ENCODE data around the gene PRKCA.

- no peak for TF ChIP-seq PTRF (tag; IDR thresholded peaks at IDR 0.05)
- no peak for TF ChIP-seq RBFOX2 (IDR thresholded peaks at IDR 0.05; ENCODE audit: low read depth, low read length)
- TF ChIP-seq BMI1 (IDR thresholded peaks at IDR 0.05; ENCODE audit: low read length) = no peak
- no peak for TF ChIP-seq CEBPZ (IDR thresholded peaks at IDR 0.05; ENCODE audit: borderline replicate concordance, low read depth, low read length)
- TF ChIP-seq ZNF274 (IDR thresholded peaks at IDR 0.05; ENCODE audit: borderline replicate concordance, low read depth, low read length) = no peak
These were observed 215.7 kb downstream of the PRKCA start for GRCh38 chr17:66518108-66518507.

All from K562 (cell line).